GM19193 (cell line): ENCODE measurements around the gene DNAJC8.

Experiments used
- POLR2A ChIP-seq: IDR thresholded peaks from 4 replicates; pipeline ENCODE4 v1.6.1; 2011; ENCODE audit not compliant: insufficient read depth, insufficient read length; ENCODE audit errors: extremely low read depth

The DNAJC8 gene

GRCh38 chr1:28240024-28240423 lies 7.2 kb upstream of the DNAJC8 start:
- TF ChIP-seq POLR2A = no peak

GRCh38 chr1:28239004-28239403 lies 6.2 kb upstream of the DNAJC8 start:
- TF ChIP-seq POLR2A = no peak

- TF ChIP-seq POLR2A = no peak
Measured at GRCh38 chr1:28236656-28237322, 4.0 kb upstream of the DNAJC8 start.

GRCh38 chr1:28235755-28236655 lies 3.2 kb upstream of the DNAJC8 start, which contains the start of gene ATP5IF1:
Gene ATP5IF1, plus strand, starts transcription at chr1:28236124. Its CDS starts 60 bp downstream, at chr1:28236184.
- TF ChIP-seq POLR2A = peak; percentile 97

- no peak for TF ChIP-seq POLR2A
Measured at GRCh38 chr1:28233264-28233606, 406 bp upstream of the DNAJC8 start.

- no peak for TF ChIP-seq POLR2A
Measured at GRCh38 chr1:28229996-28230395, 2.8 kb downstream of the DNAJC8 start.

GRCh38 chr1:28229089-28229488 lies 3.7 kb downstream of the DNAJC8 start:
- no peak for TF ChIP-seq POLR2A

GRCh38 chr1:28213315-28213714 lies 19.5 kb downstream of the DNAJC8 start:
- TF ChIP-seq POLR2A = no peak

GRCh38 chr1:28209700-28210099 lies 23.1 kb downstream of the DNAJC8 start:
- TF ChIP-seq POLR2A = no peak

- no peak for TF ChIP-seq POLR2A
Measured at GRCh38 chr1:28208818-28209441, 23.9 kb downstream of the DNAJC8 start.

GRCh38 chr1:28205243-28205642 lies 27.6 kb downstream of the DNAJC8 start:
- TF ChIP-seq POLR2A = no peak

- no peak for TF ChIP-seq POLR2A
Measured at GRCh38 chr1:28200234-28200873, 32.5 kb downstream of the DNAJC8 start.

- TF ChIP-seq POLR2A = no peak
Measured at GRCh38 chr1:28199328-28200233, 33.2 kb downstream of the DNAJC8 start.
